B cell (primary cell): ENCODE data around the gene SNAPC3. TPM values are rescaled to one million over a fixed set of nuclear protein-coding genes. Genes with fewer than 3 reads are reported as not detected.
"Not testable (repeated sequence)": the region's sequence is repeated elsewhere in the genome, so short reads cannot be mapped to it uniquely, and the experiment has no call there.

Source experiments
- ATAC-seq: fragments of 200-7000 bp; cut with Tn5 transposase; one replicate; pipeline ENCODE4 v1.10.0; 2021; ENCODE audit warnings: low read depth, mild to moderate bottlenecking, moderate number of reproducible peaks, moderate library complexity
- CTCF ChIA-PET: fragments of 350-600 bp; sonication (Branson Sonifier 250); formaldehyde crosslinking; loops from one replicate; lab custom pipeline; 2021; ENCODE audit warnings: antibody characterized with exemption, inconsistent platforms; lab: Charles Lee
- POLR2A ChIA-PET: fragments of 350-600 bp; sonication (Branson Sonifier 250); formaldehyde crosslinking; loops from one replicate; lab custom pipeline; 2021; ENCODE audit warnings: antibody characterized with exemption; lab: Charles Lee
- DNase-seq: peaks from one replicate; pipeline ENCODE4 v3.0.0; 2013
- H2AFZ ChIP-seq: 2 replicates; pipeline ENCODE4 v1.6.1; 2012; ENCODE audit warnings: mild to moderate bottlenecking, low read depth, low read length; ENCODE audit not compliant: insufficient read depth, poor library complexity, severe bottlenecking
- H3K27ac ChIP-seq, 2 donors: 1 replicate in 1 of 2; 2 replicates in 1 of 2; pipeline ENCODE4 v1.5.1; 2012 to 2013; ENCODE audit warnings: low read length in 2 of 2, mild to moderate bottlenecking in 2 of 2, moderate library complexity in 1 of 2
- H3K27me3 ChIP-seq, 4 experiments: fragments of 200-600 bp in 1 of 4; sonication (generic) in 1 of 4; replicated peaks in 1 of 4; 1 replicate in 2 of 4; 2 replicates in 2 of 4; pipeline versions ENCODE4 v1.6.1 to v1.7.0; 2013 to 2016; ENCODE audit warnings: low read length in 3 of 4, mild to moderate bottlenecking in 2 of 4, mixed read lengths in 1 of 4, moderate library complexity in 1 of 4; ENCODE audit not compliant: insufficient read depth in 4 of 4, control insufficient read depth in 3 of 4; ENCODE audit errors: control extremely low read depth in 1 of 4
- H3K36me3 ChIP-seq, 2 experiments: replicated peaks in 1 of 2; 1 replicate in 1 of 2; 2 replicates in 1 of 2; pipeline versions ENCODE4 v1.6.1 to v1.7.1; 2013; ENCODE audit warnings: low read length in 1 of 2; ENCODE audit not compliant: insufficient read depth in 2 of 2, control insufficient read depth in 1 of 2; ENCODE audit errors: control extremely low read depth in 1 of 2, extremely low read depth in 1 of 2
- H3K4me1 ChIP-seq, 2 donors: fragments of 200-600 bp in 1 of 2; sonication (generic) in 1 of 2; 1 replicate in 1 of 2; 2 replicates in 1 of 2; pipeline versions ENCODE4 v1.5.1 to v1.6.1; 2013 to 2017; ENCODE audit warnings: low read length in 2 of 2; ENCODE audit not compliant: control insufficient read depth in 2 of 2, insufficient read depth in 2 of 2
- H3K4me2 ChIP-seq: replicated peaks from 2 replicates; pipeline ENCODE3; 2012; ENCODE audit warnings: mild to moderate bottlenecking, low read depth, low read length; ENCODE audit not compliant: poor library complexity, severe bottlenecking
- H3K4me3 ChIP-seq, 5 experiments: fragments of 200-600 bp in 1 of 5; sonication (generic) in 1 of 5; 1 replicate in 3 of 5; 2 replicates in 2 of 5; pipeline versions ENCODE4 v1.5.1 to v1.7.0; 2011 to 2016; ENCODE audit warnings: low read length in 4 of 5, mild to moderate bottlenecking in 4 of 5, low read depth in 2 of 5, control low read depth in 1 of 5, moderate library complexity in 1 of 5; ENCODE audit not compliant: insufficient read depth in 1 of 5; ENCODE audit errors: control extremely low read depth in 1 of 5, extremely low read depth in 1 of 5
- H3K79me2 ChIP-seq: fragments of 200-600 bp; sonication (generic); one replicate; pipeline ENCODE4 v1.6.0; 2016; ENCODE audit warnings: low read length; ENCODE audit not compliant: control insufficient read depth, insufficient read depth
- H3K9ac ChIP-seq: fragments of 200-600 bp; sonication (generic); 2 replicates; pipeline ENCODE4 v1.6.1; 2017; ENCODE audit warnings: mild to moderate bottlenecking, low read length, moderate library complexity
- H3K9me3 ChIP-seq, 3 donors: one replicate each; pipeline versions ENCODE4 v1.6.1 to v1.7.1; 2013; ENCODE audit warnings: low read length in 2 of 3; ENCODE audit not compliant: control insufficient read depth in 2 of 3, insufficient read depth in 1 of 3; ENCODE audit errors: control extremely low read depth in 1 of 3
- H4K20me1 ChIP-seq: 2 replicates; pipeline ENCODE4 v1.6.0; 2012; ENCODE audit warnings: mild to moderate bottlenecking, low read length; ENCODE audit not compliant: insufficient read depth, control insufficient read depth, poor library complexity, severe bottlenecking
- H3K27ac Mint-ChIP-seq: one replicate; pipeline ENCODE4 v1.8.0; 2021; ENCODE audit warnings: mixed read lengths
- H3K27me3 Mint-ChIP-seq: one replicate; pipeline ENCODE4 v1.8.0; 2021; ENCODE audit warnings: mixed read lengths
- H3K4me1 Mint-ChIP-seq: one replicate; pipeline ENCODE4 v1.8.0; 2021; ENCODE audit warnings: mixed read lengths
- H3K4me3 Mint-ChIP-seq: one replicate; pipeline ENCODE4 v1.8.0; 2021; ENCODE audit warnings: mixed read lengths
- H3K9me3 Mint-ChIP-seq: one replicate; pipeline ENCODE4 v1.8.0; 2022; ENCODE audit warnings: mixed read lengths; ENCODE audit not compliant: insufficient read depth
- CTCF ChIP-seq: fragments of 200-600 bp; IDR thresholded peaks from one replicate; pipeline ENCODE4 v1.8.0; 2022; ENCODE audit warnings: antibody characterized with exemption, mild to moderate bottlenecking
- EZH2 ChIP-seq: IDR thresholded peaks from 2 replicates; pipeline ENCODE4 v1.6.1; 2012; ENCODE audit warnings: borderline replicate concordance, low read depth, mild to moderate bottlenecking, moderate library complexity, low read length; ENCODE audit not compliant: insufficient read depth, poor library complexity, severe bottlenecking
- WGBS: methylation state at CpG from one replicate; pipeline ENCODE4 v1.1.5; 2013; ENCODE audit warnings: missing lambda C conversion rate; ENCODE audit not compliant: insufficient coverage; 5-methylcytosine and 5-hydroxymethylcytosine counted together
- intact Hi-C: fragments of 100-400 bp; cut with micrococcal nuclease; formaldehyde crosslinking; loops from one replicate; pipeline ENCODE4 v1.10.0; 2022
- polyA plus RNA-seq: library from polyadenylated mRNA; depleted of rRNA; stranded (reverse); fragments of >200 nt; gene quantifications from 2 replicates; pipeline ENCODE4 v1.2.3, GENCODE V29; 2012
- total RNA-seq, 2 donors: library from RNA; stranded (reverse); fragments of 120-200 nt in 1 of 2; gene quantifications; 1 replicate in 1 of 2; 2 replicates in 1 of 2; pipeline versions ENCODE4 v1.2.3 to v1.2.4, GENCODE V29; 2013 to 2022

The SNAPC3 gene
- total and polyA plus RNA-seq, 2 donors (not counting 1 experiment from before 2014, with no cell fraction given), result 16.6 to 48.3 TPM

- peaks cover 35 to 41% of the 10 kb centered on the region in 2 donors for H3K4me1 ChIP-seq
These were observed 3.3 kb downstream of the SNAPC3 start for GRCh38 chr9:15426019-15426418.

GRCh38 chr9:15427702-15428101, 5.0 kb downstream of the SNAPC3 start:
- WGBS, result no CpG with 5 or more reads among the region's 7 CpGs
- DNase-seq, H3K27ac Mint-ChIP-seq, H3K4me2 ChIP-seq, H3K9me3 Mint-ChIP-seq, H3K9me3 ChIP-seq, H3K27ac ChIP-seq, H3K9ac ChIP-seq, H2AFZ ChIP-seq, H3K4me3 ChIP-seq, H3K4me3 Mint-ChIP-seq, ATAC-seq, H3K27me3 Mint-ChIP-seq, H3K27me3 ChIP-seq: not testable (repeated sequence)
- peaks cover 30 to 37% of the 10 kb centered on the region in 2 donors for H3K4me1 ChIP-seq
- ChIA-PET POLR2A (interaction anchor here (0.6 kb wide), 1 partner anchor 381 kb away, joined by 4 read pairs; no protein-coding TSS in a partner anchor), CTCF (interaction anchor here (1.0 kb wide), 1 partner anchor 11 kb away, joined by 3 read pairs; no protein-coding TSS in a partner anchor)
- peaks cover 54% of the 10 kb centered on the region for H3K4me1 Mint-ChIP-seq
- intact Hi-C loops, result loop anchor here (5.0 kb wide), 1 partner anchor 40 kb away; no protein-coding TSS in a partner anchor
- peaks cover 41% of the 10 kb centered on the region for H4K20me1 ChIP-seq
- peaks cover 0 to 25% of the 10 kb centered on the region in 2 experiments for H3K36me3 ChIP-seq
- H3K79me2 ChIP-seq, result peaks cover 98% of the 10 kb centered on the region

More at GRCh38 chr9:15426019-15426418, 3.3 kb downstream of the SNAPC3 start:
- Histone ChIP-seq H3K27me3 (no peaks in the 10 kb centered on the region), H3K9me3 (no peaks in the 10 kb centered on the region), H2AFZ (peak overlapping the region; percentile 32), H4K20me1 (peaks cover 28% of the 10 kb centered on the region), H3K9ac (peak overlapping the region; percentile 7), H3K79me2 (peaks cover 82% of the 10 kb centered on the region), H3K4me2 (peak overlapping the region; percentile 44), H3K27ac (peak overlapping the region in 1 of 2 donors; percentile 60), H3K36me3 (peaks cover 0 to 22% of the 10 kb centered on the region in 2 experiments), H3K4me3 (peak overlapping the region in 1 of 5 experiments; percentile 36)
- intact Hi-C loops, result loop anchor here (5.0 kb wide), 1 partner anchor 41 kb away; no protein-coding TSS in a partner anchor
- no peak for TF ChIP-seq EZH2
- no peak for TF ChIP-seq CTCF
- Mint-ChIP-seq H3K27ac (peak overlapping the region; percentile 32), H3K9me3 (no peaks in the 10 kb centered on the region), H3K4me1 (peaks cover 55% of the 10 kb centered on the region), H3K4me3 (peak overlapping the region; percentile 37), H3K27me3 (no peaks in the 10 kb centered on the region)
- ATAC-seq, result no peak
- ChIA-PET CTCF (interaction anchor here (1.2 kb wide), 1 partner anchor 180 kb away, joined by 4 read pairs; no protein-coding TSS in a partner anchor), POLR2A (interaction anchor here (0.6 kb wide), 1 partner anchor 121 kb away, joined by 3 read pairs; no protein-coding TSS in a partner anchor)
- WGBS, result 32% methylated on average over 6 of the region's 8 CpGs
- peak; percentile 47 for DNase-seq
